ENCODE measurements around the gene SIRPA.

- TF ChIP-seq EZH2 (IDR thresholded peaks at IDR 0.05; ENCODE audit: low read depth, low read length, severe bottlenecking) (no peak), POLR2AphosphoS5 (IDR thresholded peaks at IDR 0.05; ENCODE audit: low read depth, low read length) (no peak), TAF1 (IDR thresholded peaks at IDR 0.05; ENCODE audit: low read depth, low read length) (no peak), SUZ12 (IDR thresholded peaks at IDR 0.05; ENCODE audit: low read length) (no peak), CEBPB (IDR thresholded peaks at IDR 0.05; ENCODE audit: low read depth, low read length) (no peak), ZNF274 (IDR thresholded peaks at IDR 0.05; ENCODE audit: borderline replicate concordance, extremely low read depth, low read length) (no peak), MAX (IDR thresholded peaks at IDR 0.05) (no peak), KDM5A (IDR thresholded peaks at IDR 0.05; ENCODE audit: low read length) (no peak), ATF3 (IDR thresholded peaks at IDR 0.05; ENCODE audit: insufficient read depth, low read depth, low read length) (no peak), CBX8 (IDR thresholded peaks at IDR 0.05; ENCODE audit: borderline replicate concordance, low read depth, low read length) (no peak)
- TF ChIP-seq, protein P1, sequence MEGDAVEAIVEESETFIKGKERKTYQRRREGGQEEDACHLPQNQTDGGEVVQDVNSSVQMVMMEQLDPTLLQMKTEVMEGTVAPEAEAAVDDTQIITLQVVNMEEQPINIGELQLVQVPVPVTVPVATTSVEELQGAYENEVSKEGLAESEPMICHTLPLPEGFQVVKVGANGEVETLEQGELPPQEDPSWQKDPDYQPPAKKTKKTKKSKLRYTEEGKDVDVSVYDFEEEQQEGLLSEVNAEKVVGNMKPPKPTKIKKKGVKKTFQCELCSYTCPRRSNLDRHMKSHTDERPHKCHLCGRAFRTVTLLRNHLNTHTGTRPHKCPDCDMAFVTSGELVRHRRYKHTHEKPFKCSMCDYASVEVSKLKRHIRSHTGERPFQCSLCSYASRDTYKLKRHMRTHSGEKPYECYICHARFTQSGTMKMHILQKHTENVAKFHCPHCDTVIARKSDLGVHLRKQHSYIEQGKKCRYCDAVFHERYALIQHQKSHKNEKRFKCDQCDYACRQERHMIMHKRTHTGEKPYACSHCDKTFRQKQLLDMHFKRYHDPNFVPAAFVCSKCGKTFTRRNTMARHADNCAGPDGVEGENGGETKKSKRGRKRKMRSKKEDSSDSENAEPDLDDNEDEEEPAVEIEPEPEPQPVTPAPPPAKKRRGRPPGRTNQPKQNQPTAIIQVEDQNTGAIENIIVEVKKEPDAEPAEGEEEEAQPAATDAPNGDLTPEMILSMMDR (IDR thresholded peaks at IDR 0.05; ENCODE audit: control extremely low read depth in 1 of 3, insufficient read depth in 1 of 3, low read depth in 1 of 3, low read length in 3 of 3) = no peak
Measured at GRCh38 chr20:1887756-1888155, 7.5 kb upstream of the SIRPA start.
